HG03432 (cell line): Measurements from ENCODE around the gene MAP3K12.

Source experiments
- ATAC-seq: cut with Tn5 transposase; IDR thresholded peaks from one replicate; pipeline ENCODE4 v1.9.1; 2021; ENCODE audit warnings: mild to moderate bottlenecking, moderate library complexity; ENCODE audit not compliant: unreplicated experiment

Gene MAP3K12

DNA sequence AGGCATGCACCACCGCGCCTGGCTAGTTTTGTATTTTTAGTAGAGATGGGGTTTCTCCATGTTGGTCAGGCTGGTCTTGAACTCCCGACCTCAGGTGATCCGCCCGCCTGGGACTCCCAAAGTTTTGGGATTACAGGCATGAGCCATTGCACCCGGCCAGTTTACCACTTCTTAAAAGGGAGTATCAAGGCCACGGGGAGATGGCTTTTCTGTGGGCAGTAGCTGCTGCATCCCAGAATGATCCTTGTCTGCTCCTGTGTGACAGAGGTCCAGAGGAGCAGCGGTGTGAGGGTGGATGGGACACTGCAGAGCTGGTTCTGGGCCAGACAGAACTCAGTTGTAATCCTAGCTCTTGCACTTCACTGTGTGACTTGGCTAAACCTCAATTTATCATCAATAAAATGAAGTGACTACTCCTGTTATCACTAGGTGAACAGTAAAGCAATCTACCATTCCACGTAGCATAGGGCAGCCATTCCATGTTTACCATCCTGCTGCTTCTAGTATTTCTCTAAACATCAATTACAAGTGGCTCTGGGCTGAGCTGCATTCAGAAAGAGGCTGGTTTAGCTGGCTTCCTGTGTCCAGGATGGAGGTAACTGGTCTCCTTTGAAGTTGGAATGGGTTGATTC, 11.0 kb upstream of the MAP3K12 start:
- no peak for ATAC-seq

- peak; percentile 84 for ATAC-seq
These were observed 9.4 kb upstream of the MAP3K12 start for GRCh38 chr12:53508534-53509170.

- no peak for ATAC-seq
These were observed 8.3 kb upstream of the MAP3K12 start for GRCh38 chr12:53507603-53507885.

DNA sequence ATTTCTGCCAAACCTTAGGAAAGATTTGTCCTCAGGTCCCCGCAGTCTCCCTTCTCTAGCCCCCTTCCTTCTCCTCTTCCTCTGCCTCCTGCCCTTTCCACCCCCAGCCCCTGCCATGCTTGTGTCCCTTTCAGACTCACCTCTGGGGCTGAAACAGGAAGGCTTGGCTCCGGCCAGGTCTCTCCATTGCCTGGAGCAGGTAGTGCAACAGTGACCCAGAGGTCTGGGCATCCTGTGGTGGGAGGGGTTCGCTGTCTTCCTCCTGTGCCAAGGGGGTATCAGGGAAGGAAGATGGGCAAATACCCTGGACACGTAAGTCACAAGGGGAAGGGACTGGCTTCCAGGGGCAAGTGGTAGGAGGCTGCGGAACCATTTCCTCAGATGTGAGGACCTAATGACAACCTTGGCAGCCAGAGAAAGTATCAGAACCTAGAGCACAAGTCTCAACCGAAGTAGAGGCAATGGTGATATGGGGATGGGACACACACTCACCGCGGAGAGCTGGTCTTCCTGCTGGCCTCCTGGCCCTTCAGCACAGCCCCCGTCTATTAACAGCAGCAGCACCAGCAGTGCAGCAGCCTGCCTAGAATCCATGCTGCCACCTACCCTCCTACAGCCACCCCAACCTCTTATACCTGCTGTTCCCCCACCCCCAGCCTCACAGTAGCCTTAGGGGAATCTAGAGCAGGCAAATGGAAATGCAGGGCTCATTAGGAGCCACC, 7.8 kb upstream of the MAP3K12 start, which contains the start of gene NPFF:
Gene NPFF (minus strand): TSS at position 604 of the 722 bp plus-strand sequence. CDS start 10 bp downstream, at position 594.
- ATAC-seq: no peak

DNA sequence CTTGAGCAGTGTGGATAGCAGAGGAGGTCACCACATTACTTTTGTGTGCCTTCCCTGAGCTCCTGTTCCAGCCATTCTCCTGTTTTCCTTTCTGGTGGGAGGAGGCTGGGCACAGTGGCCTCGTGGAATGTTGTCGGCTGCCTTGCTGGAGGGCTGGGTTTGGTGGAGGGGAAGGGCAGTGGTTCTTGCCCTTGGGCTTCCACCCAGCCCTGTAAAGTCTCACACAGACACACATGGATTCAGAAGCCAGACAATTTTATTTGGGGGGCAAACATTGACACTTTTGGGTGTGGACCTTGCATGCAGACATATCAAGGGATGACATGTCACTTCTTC, 7.2 kb upstream of the MAP3K12 start:
- ATAC-seq: no peak

- ATAC-seq: no peak
These were observed 6.5 kb upstream of the MAP3K12 start for GRCh38 chr12:53505555-53506449.

DNA sequence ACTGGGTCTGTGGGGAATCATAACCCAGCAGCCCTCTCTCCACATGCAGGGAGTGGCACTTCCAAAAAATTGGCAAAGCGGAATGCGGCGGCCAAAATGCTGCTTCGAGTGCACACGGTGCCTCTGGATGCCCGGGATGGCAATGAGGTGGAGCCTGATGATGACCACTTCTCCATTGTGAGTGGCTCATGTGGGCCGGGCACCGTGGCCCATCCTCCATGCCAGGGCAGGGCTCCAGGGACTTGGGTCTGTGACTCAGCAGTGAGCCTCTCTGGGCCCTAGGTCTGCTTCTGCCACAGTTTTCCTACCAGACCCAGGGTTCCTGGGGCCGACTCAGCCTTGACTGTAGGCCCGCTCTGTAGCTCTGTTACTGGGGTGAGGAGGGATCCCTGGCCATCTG, 5.8 kb upstream of the MAP3K12 start:
- no peak for ATAC-seq

DNA sequence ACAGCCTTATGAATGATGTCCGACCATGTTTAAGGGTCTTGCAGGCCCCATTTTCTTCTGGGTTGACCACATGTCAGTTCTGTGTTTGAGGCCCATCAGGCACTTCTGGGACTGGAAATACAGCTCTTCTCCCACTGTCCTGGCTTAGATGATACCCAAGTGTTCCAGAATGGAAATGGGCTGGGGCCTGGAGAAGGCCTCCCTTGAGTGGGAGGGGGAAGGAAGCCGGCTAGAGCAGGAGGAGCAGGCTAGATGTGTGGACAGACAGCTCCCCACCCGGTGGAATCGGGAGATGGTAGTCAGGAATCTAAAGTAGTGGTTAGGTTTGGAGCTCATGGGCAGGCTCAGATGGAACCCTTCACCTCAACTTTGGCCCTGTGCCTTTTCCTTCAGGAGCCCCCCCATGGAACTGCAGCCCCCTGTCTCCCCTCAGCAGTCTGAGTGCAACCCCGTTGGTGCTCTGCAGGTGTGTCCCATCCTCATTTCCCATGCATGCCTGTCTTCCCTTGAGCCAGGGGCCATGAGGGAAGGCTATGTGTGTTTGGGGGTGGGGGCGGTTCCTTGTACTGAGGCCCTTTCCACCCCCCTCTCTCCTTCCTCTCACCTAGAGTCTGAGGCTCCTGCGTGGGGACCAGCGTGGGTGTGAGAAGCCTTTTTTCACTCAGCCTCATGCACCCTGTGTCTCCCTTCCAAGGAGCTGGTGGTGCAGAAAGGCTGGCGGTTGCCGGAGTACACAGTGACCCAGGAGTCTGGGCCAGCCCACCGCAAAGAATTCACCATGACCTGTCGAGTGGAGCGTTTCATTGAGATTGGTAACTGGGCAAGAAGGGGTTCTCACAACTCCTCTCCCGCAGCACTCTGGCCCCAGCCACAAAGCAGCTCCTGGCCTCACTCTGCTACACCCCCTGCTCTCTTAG, 5.0 kb upstream of the MAP3K12 start:
- no peak for ATAC-seq

GRCh38 chr12:53502983-53503728, 3.9 kb upstream of the MAP3K12 start:
- no peak for ATAC-seq

- ATAC-seq: no peak
These were observed 3.1 kb upstream of the MAP3K12 start for GRCh38 chr12:53502331-53502730.

DNA sequence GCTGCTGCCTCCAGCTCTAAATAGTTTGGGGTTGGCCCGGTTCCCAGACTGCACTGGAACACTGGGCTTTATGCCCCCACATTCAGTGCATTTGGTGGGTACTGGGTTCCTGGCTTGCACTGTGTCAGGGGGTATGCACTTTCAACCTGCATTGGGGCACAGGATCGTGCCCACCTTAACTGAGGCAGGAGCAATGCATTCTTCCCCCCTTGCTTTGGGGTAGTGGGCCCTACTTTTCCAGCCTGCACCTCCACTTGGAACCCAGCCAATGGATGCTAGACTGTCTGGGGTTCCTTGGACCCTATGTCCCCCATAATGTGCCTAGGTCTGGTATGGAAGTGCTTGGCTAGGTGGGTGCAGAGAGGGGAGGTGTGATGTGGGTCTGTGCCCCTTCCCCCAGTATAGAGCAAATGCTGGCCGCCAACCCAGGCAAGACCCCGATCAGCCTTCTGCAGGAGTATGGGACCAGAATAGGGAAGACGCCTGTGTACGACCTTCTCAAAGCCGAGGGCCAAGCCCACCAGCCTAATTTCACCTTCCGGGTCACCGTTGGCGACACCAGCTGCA, 2.4 kb upstream of the MAP3K12 start:
- ATAC-seq: no peak

GRCh38 chr12:53500776-53501614, 1.7 kb upstream of the MAP3K12 start, which contains the start of gene TARBP2:
TSS of gene TARBP2 (plus strand) at chr12:53501283. CDS start at chr12:53501409, 126 bp downstream.
- peak; percentile 78 for ATAC-seq

- no peak for ATAC-seq
These were observed 1.0 kb upstream of the MAP3K12 start for GRCh38 chr12:53500142-53500775.

- no peak for ATAC-seq
These were observed 1.0 kb downstream of the MAP3K12 start for GRCh38 chr12:53498235-53498630.

- no peak for ATAC-seq
These were observed 1.8 kb downstream of the MAP3K12 start for GRCh38 chr12:53497461-53497860.

GRCh38 chr12:53496752-53497032, 2.6 kb downstream of the MAP3K12 start:
- no peak for ATAC-seq

- no peak for ATAC-seq
These were observed 3.1 kb downstream of the MAP3K12 start for GRCh38 chr12:53495903-53496751.
